Gastroesophageal sphincter (tissue), 4 donors: ENCODE measurements around the gene TNNT3. TPM values are rescaled to one million over a fixed set of nuclear protein-coding genes. Genes with fewer than 3 reads are reported as not detected.

Experiments
- ATAC-seq: fragments of 150-250 bp; one replicate; pipeline ENCODE4 v1.9.1; 2016; ENCODE audit warnings: mild to moderate bottlenecking, moderate library complexity
- H3K27ac ChIP-seq, 4 donors: fragments of 200-600 bp; sonication (generic) in 3 of 4; 1 replicate in 3 of 4; 2 replicates in 1 of 4; pipeline ENCODE4 v1.5.1; 2016 to 2019
- H3K27me3 ChIP-seq: fragments of 200-600 bp; sonication (generic); one replicate; pipeline ENCODE4 v1.5.1; 2019
- H3K36me3 ChIP-seq, 2 donors: fragments of 200-600 bp; sonication (generic); one replicate each; pipeline ENCODE4 v1.5.1; 2019; ENCODE audit warnings: control low read depth in 1 of 2
- H3K4me1 ChIP-seq, 3 donors: fragments of 200-600 bp; sonication (generic); 1 replicate in 2 of 3; 2 replicates in 1 of 3; pipeline ENCODE4 v1.5.1; 2016 to 2019; ENCODE audit warnings: control low read depth in 2 of 3
- H3K4me3 ChIP-seq, 2 donors: fragments of 200-600 bp; sonication (generic); one replicate each; pipeline ENCODE4 v1.5.1; 2019; ENCODE audit warnings: mild to moderate bottlenecking in 1 of 2, moderate library complexity in 1 of 2
- H3K9me3 ChIP-seq, 3 donors: fragments of 200-600 bp; sonication (generic); one replicate each; pipeline ENCODE4 v1.5.1; 2017 to 2019; ENCODE audit warnings: control low read depth in 2 of 3
- CTCF ChIP-seq, 4 experiments: fragments of 200-600 bp in 2 of 4; fragments of 450-650 bp in 2 of 4; sonication (generic) in 1 of 4; IDR thresholded peaks; one replicate each; pipeline ENCODE4 v1.5.1; 2017 to 2019; ENCODE audit warnings: antibody characterized with exemption in 4 of 4, mild to moderate bottlenecking in 2 of 4, moderate library complexity in 2 of 4
- EP300 ChIP-seq: sonication (generic); formaldehyde crosslinking; IDR thresholded peaks from one replicate; pipeline ENCODE4 v1.6.1; 2017; ENCODE audit warnings: antibody characterized with exemption, mild to moderate bottlenecking
- POLR2A ChIP-seq, 2 donors: fragments of 450-650 bp; IDR thresholded peaks; one replicate each; pipeline ENCODE4 v1.6.1; 2017; ENCODE audit warnings: antibody characterized with exemption in 2 of 2, mild to moderate bottlenecking in 2 of 2, moderate library complexity in 1 of 2
- POLR2AphosphoS5 ChIP-seq: sonication (generic); formaldehyde crosslinking; IDR thresholded peaks from one replicate; pipeline ENCODE4 v1.6.1; 2017; ENCODE audit warnings: antibody characterized with exemption
- WGBS, 2 donors: methylation state at CpG; one replicate each; pipeline ENCODE4 v1.1.5; 2018; ENCODE audit warnings: low coverage in 1 of 2; 5-methylcytosine and 5-hydroxymethylcytosine counted together
- total RNA-seq, 4 donors: library from RNA; depleted of rRNA; stranded (reverse); fragments of >200 nt; gene quantifications; one replicate each; pipeline ENCODE4 v1.1.0, GENCODE V29; 2016

Gene TNNT3
- total RNA-seq, 4 donors from 2014 or later: 1.7 to 4.3 (median 2.5) TPM

GRCh38 chr11:1949302-1949701 is 29.8 kb downstream of the TNNT3 start:
- H3K27ac ChIP-seq: no peak overlapping the region
- ATAC-seq: no peak
- TF ChIP-seq EP300 (no peak), POLR2AphosphoS5 (no peak), POLR2A (IDR thresholded peaks at IDR 0.05) (no peak), CTCF (IDR thresholded peaks at IDR 0.05) (no peak)
- WGBS, 2 donors: no CpG with 5 or more reads among the region's 6 CpGs
- H3K4me1 ChIP-seq: no peaks in the 10 kb centered on the region
- H3K27me3 ChIP-seq: no peaks in the 10 kb centered on the region
- H3K9me3 ChIP-seq: no peaks in the 10 kb centered on the region
- H3K36me3 ChIP-seq: no peaks in the 10 kb centered on the region
- no peak overlapping the region for H3K4me3 ChIP-seq

- Histone ChIP-seq H3K27ac (no peak overlapping the region), H3K4me1 (no peaks in the 10 kb centered on the region), H3K9me3 (no peaks in the 10 kb centered on the region), H3K4me3 (no peak overlapping the region), H3K27me3 (no peaks in the 10 kb centered on the region), H3K36me3 (no peaks in the 10 kb centered on the region)
- no peak for ATAC-seq
- no peak for TF ChIP-seq CTCF (IDR thresholded peaks at IDR 0.05)
- no peak for TF ChIP-seq POLR2AphosphoS5
- TF ChIP-seq POLR2A (IDR thresholded peaks at IDR 0.05): no peak
- TF ChIP-seq EP300: no peak
- no CpG with 5 or more reads among the region's 15 CpGs for WGBS, 2 donors
These were observed 30.4 kb downstream of the TNNT3 start for GRCh38 chr11:1949922-1950321.

- no peak overlapping the region for H3K4me3 ChIP-seq
- H3K27me3 ChIP-seq: no peaks in the 10 kb centered on the region
- WGBS, 2 donors: no CpG with 5 or more reads among the region's 29 CpGs
- H3K9me3 ChIP-seq: no peaks in the 10 kb centered on the region
- no peaks in the 10 kb centered on the region for H3K4me1 ChIP-seq
- no peak for TF ChIP-seq POLR2AphosphoS5
- TF ChIP-seq EP300: no peak
- TF ChIP-seq POLR2A (IDR thresholded peaks at IDR 0.05): no peak
- TF ChIP-seq CTCF (IDR thresholded peaks at IDR 0.05): no peak
- no peaks in the 10 kb centered on the region for H3K36me3 ChIP-seq
- no peak for ATAC-seq
- H3K27ac ChIP-seq: no peak overlapping the region
These were observed 33.4 kb downstream of the TNNT3 start for GRCh38 chr11:1952806-1953482.

- no peak overlapping the region for H3K4me3 ChIP-seq
- no peaks in the 10 kb centered on the region for H3K27me3 ChIP-seq
- no CpG with 5 or more reads among the region's 23 CpGs for WGBS, 2 donors
- no peak for TF ChIP-seq POLR2A (IDR thresholded peaks at IDR 0.05)
- TF ChIP-seq CTCF (IDR thresholded peaks at IDR 0.05): peak in 2 of 4 experiments; percentile 14 to 46
- no peaks in the 10 kb centered on the region for H3K4me1 ChIP-seq
- H3K9me3 ChIP-seq: no peaks in the 10 kb centered on the region
- peak; percentile 64 for ATAC-seq
- H3K36me3 ChIP-seq: no peaks in the 10 kb centered on the region
- H3K27ac ChIP-seq: no peak overlapping the region
These were observed 34.2 kb downstream of the TNNT3 start for GRCh38 chr11:1953489-1954266.

- H3K4me3 ChIP-seq: no peak overlapping the region
- no peaks in the 10 kb centered on the region for H3K9me3 ChIP-seq
- TF ChIP-seq EP300: no peak
- no peak for TF ChIP-seq POLR2A (IDR thresholded peaks at IDR 0.05)
- TF ChIP-seq CTCF (IDR thresholded peaks at IDR 0.05): no peak
- TF ChIP-seq POLR2AphosphoS5: no peak
- H3K27me3 ChIP-seq: no peaks in the 10 kb centered on the region
- no peaks in the 10 kb centered on the region for H3K36me3 ChIP-seq
- ATAC-seq: no peak
- H3K27ac ChIP-seq: no peak overlapping the region
- no CpG with 5 or more reads among the region's 18 CpGs for WGBS, 2 donors
- no peaks in the 10 kb centered on the region for H3K4me1 ChIP-seq
These were observed 38.9 kb downstream of the TNNT3 start for GRCh38 chr11:1958367-1958766.
